K562 (cell line): ENCODE data around the gene TRAPPC4. TPM values are rescaled to one million over a fixed set of nuclear protein-coding genes. Genes with fewer than 3 reads are reported as not detected.

ENCODE experiments used
- GABPA ChIP-seq: fragments of 200-800 bp; sonication (Bioruptor generic); conservative IDR thresholded peaks from 2 replicates; pipeline ENCODE4 v1.6.1; 2016; ENCODE audit warnings: low read depth, missing genetic modification characterization, missing compliant biosample characterization
- IFI16 ChIP-seq: fragments of 250-450 bp; sonication (Bioruptor Pico); IDR thresholded peaks from 2 replicates; pipeline ENCODE4 v2.1.2; 2022; ENCODE audit warnings: mild to moderate bottlenecking, inconsistent platforms
- KDM2B ChIP-seq: fragments of 250-450 bp; sonication (Bioruptor Pico); IDR thresholded peaks from 2 replicates; pipeline ENCODE4 v1.8.0; 2021; ENCODE audit warnings: mild to moderate bottlenecking, moderate library complexity
- MTA1 ChIP-seq: fragments of 450-650 bp; IDR thresholded peaks from 2 replicates; pipeline ENCODE4 v1.6.1; 2017; ENCODE audit warnings: borderline replicate concordance
- RBM17 ChIP-seq: fragments of 200-400 bp; formaldehyde crosslinking; IDR thresholded peaks from 2 replicates; pipeline ENCODE4 v1.6.1; 2017; ENCODE audit warnings: low read depth, mild to moderate bottlenecking, low read length, borderline replicate concordance
- TEAD4 ChIP-seq, 2 experiments: sonication (generic) in 1 of 2; formaldehyde crosslinking in 1 of 2; IDR thresholded peaks; 2 replicates each; pipeline versions ENCODE4 v1.6.1 to v1.8.0; 2012 to 2022; ENCODE audit warnings: borderline replicate concordance in 1 of 2, inconsistent platforms in 1 of 2, low read length in 1 of 2, mild to moderate bottlenecking in 1 of 2, missing genetic modification reagents in 1 of 2
- U2AF2 ChIP-seq: fragments of 200-400 bp; formaldehyde crosslinking; optimal IDR thresholded peaks from 2 replicates; pipeline ENCODE3; 2017; ENCODE audit warnings: low read depth, mild to moderate bottlenecking, low read length
- ZNF76 ChIP-seq: fragments of 250-450 bp; sonication (Bioruptor Pico); IDR thresholded peaks from 2 replicates; pipeline ENCODE4 v1.4.0; 2020; ENCODE audit warnings: mild to moderate bottlenecking, moderate library complexity, borderline replicate concordance
- ZSCAN29 ChIP-seq: fragments of 450-650 bp; IDR thresholded peaks from 2 replicates; pipeline ENCODE4 v1.6.1; 2017
- polyA plus RNA-seq, 8 experiments: library from polyadenylated mRNA; depleted of rRNA in 4 of 8; stranded (reverse) in 5 of 8; unstranded in 3 of 8; fragments of >200 nt; fragmentation: Nextera tagmentation in 2 of 8; fragmentation: Illumina TruSeq in 1 of 8; extraction: Ambion mirVana in 2 of 8; extraction: Trizol in 1 of 8; gene quantifications; 2 replicates each; pipeline versions ENCODE4 v1.2.1 to v1.2.3, GENCODE V29; 2011 to 2014; ENCODE audit warnings: inconsistent platforms in 1 of 8, missing spikeins in 1 of 8
- total RNA-seq, 7 experiments: library from RNA; depleted of rRNA in 6 of 7; stranded (reverse); fragments of >200 nt in 6 of 7; fragmentation: Illumina TruSeq in 2 of 7; extraction: Trizol in 2 of 7; gene quantifications; 2 replicates each; pipeline versions ENCODE4 v1.2.1 to v1.2.3, GENCODE V29; 2011 to 2021; ENCODE audit warnings: low replicate concordance in 1 of 7
- TF ChIP-seq, protein P1 (sequence below), 3 experiments: fragments of 200-800 bp in 1 of 3; fragments of 250-450 bp in 1 of 3; fragments of 450-650 bp in 1 of 3; sonication (Bioruptor Pico) in 1 of 3; sonication (Bioruptor generic) in 1 of 3; formaldehyde crosslinking in 1 of 3; IDR thresholded peaks; 2 replicates each; pipeline versions ENCODE4 v1.6.1 to v1.8.0; 2016 to 2022; ENCODE audit warnings: mild to moderate bottlenecking in 2 of 3, missing genetic modification characterization in 2 of 3, missing compliant biosample characterization in 1 of 3, moderate library complexity in 1 of 3
- TF ChIP-seq, protein P2 (sequence below): sonication (generic); formaldehyde crosslinking; IDR thresholded peaks from 2 replicates; pipeline ENCODE4 v1.9.0; 2022; ENCODE audit warnings: mild to moderate bottlenecking, missing genetic modification reagents
- TF ChIP-seq, protein P3 (sequence below): fragments of 450-650 bp; IDR thresholded peaks from 2 replicates; pipeline ENCODE4 v1.6.1; 2016; ENCODE audit warnings: antibody characterized with exemption
- TF ChIP-seq, protein P4 (sequence below): sonication (generic); formaldehyde crosslinking; IDR thresholded peaks from 2 replicates; pipeline ENCODE4 v1.8.0; 2022; ENCODE audit warnings: missing genetic modification reagents, mild to moderate bottlenecking, borderline replicate concordance
- TF ChIP-seq, protein P5 (sequence below), 2 experiments: fragments of 450-650 bp in 1 of 2; IDR thresholded peaks; 2 replicates each; pipeline ENCODE4 v1.6.1; 2011 to 2017; ENCODE audit warnings: low read depth in 2 of 2, antibody characterized with exemption in 1 of 2, borderline replicate concordance in 1 of 2, low read length in 1 of 2, mild to moderate bottlenecking in 1 of 2, mixed read lengths in 1 of 2; ENCODE audit not compliant: control insufficient read depth in 1 of 2

TRAPPC4 gene
- total and polyA plus RNA-seq, 9 of the 15 experiments (the other 6 are each of a cell fraction or from before 2014, with no cell fraction given), result 121 to 524 (median 142) TPM

DNA sequence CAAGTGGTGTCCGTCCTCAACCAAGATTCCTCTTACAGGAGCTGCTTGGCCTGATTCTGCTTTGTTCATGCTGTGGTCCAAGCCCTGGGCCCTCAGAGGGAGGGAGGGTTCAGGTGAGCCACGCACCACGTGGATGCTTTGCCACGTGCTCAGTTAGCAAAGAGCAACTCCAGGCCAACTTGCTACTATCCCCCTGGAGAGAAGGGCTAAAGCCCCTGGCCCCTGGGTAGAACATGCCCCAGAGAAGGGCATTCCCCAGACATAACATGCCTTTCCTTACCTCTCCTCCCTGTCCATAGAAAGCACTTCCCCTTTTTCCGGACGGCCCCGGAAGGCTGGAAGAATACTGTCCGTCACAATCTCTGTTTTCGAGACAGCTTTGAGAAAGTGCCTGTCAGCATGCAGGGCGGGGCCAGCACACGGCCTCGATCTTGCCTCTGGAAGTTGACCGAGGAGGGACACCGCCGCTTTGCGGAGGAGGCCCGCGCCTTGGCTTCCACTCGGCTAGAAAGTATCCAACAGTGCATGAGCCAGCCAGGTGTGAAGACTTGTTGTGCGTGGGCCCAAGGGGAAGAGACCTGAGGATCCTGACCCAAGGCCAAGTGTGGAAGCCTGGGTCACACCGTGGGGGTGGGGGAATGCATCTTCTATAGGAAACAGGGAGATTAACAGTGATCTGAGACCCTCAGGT lies 38.2 kb upstream of the TRAPPC4 start (continued):
- TF ChIP-seq TEAD4 (IDR thresholded peaks at IDR 0.05; ENCODE audit: low read length) (no peak; the same call in 1 of the 2 replicates), TEAD4 (CRISPR knock-in tag; IDR thresholded peaks at IDR 0.05; ENCODE audit: borderline replicate concordance) (no peak; the same call in 1 of the 2 replicates), ZSCAN29 (no peak), MTA1 (no peak), KDM2B (CRISPR knock-in tag) (no peak), RBM17 (no peak), U2AF2 (no peak), GABPA (peak; percentile 86), IFI16 (CRISPR knock-in tag) (no peak), ZNF76 (CRISPR knock-in tag) (no peak; the same call in 1 of the 2 replicates)
- TF ChIP-seq, protein P1, sequence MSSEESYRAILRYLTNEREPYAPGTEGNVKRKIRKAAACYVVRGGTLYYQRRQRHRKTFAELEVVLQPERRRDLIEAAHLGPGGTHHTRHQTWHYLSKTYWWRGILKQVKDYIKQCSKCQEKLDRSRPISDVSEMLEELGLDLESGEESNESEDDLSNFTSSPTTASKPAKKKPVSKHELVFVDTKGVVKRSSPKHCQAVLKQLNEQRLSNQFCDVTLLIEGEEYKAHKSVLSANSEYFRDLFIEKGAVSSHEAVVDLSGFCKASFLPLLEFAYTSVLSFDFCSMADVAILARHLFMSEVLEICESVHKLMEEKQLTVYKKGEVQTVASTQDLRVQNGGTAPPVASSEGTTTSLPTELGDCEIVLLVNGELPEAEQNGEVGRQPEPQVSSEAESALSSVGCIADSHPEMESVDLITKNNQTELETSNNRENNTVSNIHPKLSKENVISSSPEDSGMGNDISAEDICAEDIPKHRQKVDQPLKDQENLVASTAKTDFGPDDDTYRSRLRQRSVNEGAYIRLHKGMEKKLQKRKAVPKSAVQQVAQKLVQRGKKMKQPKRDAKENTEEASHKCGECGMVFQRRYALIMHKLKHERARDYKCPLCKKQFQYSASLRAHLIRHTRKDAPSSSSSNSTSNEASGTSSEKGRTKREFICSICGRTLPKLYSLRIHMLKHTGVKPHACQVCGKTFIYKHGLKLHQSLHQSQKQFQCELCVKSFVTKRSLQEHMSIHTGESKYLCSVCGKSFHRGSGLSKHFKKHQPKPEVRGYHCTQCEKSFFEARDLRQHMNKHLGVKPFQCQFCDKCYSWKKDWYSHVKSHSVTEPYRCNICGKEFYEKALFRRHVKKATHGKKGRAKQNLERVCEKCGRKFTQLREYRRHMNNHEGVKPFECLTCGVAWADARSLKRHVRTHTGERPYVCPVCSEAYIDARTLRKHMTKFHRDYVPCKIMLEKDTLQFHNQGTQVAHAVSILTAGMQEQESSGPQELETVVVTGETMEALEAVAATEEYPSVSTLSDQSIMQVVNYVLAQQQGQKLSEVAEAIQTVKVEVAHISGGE (CRISPR knock-in tag; IDR thresholded peaks at IDR 0.05), result peak in 1 of 3 experiments; percentile 94; a peak in 2 of 6 replicates
- TF ChIP-seq, protein P2, sequence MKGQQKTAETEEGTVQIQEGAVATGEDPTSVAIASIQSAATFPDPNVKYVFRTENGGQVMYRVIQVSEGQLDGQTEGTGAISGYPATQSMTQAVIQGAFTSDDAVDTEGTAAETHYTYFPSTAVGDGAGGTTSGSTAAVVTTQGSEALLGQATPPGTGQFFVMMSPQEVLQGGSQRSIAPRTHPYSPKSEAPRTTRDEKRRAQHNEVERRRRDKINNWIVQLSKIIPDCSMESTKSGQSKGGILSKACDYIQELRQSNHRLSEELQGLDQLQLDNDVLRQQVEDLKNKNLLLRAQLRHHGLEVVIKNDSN (CRISPR knock-in tag), result peak; percentile 94
- TF ChIP-seq, protein P3, sequence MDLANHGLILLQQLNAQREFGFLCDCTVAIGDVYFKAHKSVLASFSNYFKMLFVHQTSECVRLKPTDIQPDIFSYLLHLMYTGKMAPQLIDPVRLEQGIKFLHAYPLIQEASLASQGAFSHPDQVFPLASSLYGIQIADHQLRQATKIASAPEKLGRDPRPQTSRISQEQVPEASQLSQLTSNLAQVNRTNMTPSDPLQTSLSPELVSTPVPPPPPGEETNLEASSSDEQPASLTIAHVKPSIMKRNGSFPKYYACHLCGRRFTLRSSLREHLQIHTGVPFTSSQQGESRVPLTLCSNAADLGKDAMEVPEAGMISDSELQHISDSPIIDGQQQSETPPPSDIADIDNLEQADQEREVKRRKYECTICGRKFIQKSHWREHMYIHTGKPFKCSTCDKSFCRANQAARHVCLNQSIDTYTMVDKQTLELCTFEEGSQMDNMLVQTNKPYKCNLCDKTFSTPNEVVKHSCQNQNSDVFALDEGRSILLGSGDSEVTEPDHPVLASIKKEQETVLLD, result 0 out of 2 replicates have a peak, but pooled peaks have one; percentile 12
- TF ChIP-seq, protein P4, sequence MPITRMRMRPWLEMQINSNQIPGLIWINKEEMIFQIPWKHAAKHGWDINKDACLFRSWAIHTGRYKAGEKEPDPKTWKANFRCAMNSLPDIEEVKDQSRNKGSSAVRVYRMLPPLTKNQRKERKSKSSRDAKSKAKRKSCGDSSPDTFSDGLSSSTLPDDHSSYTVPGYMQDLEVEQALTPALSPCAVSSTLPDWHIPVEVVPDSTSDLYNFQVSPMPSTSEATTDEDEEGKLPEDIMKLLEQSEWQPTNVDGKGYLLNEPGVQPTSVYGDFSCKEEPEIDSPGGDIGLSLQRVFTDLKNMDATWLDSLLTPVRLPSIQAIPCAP (CRISPR knock-in tag), result no peak
- TF ChIP-seq, protein P5, sequence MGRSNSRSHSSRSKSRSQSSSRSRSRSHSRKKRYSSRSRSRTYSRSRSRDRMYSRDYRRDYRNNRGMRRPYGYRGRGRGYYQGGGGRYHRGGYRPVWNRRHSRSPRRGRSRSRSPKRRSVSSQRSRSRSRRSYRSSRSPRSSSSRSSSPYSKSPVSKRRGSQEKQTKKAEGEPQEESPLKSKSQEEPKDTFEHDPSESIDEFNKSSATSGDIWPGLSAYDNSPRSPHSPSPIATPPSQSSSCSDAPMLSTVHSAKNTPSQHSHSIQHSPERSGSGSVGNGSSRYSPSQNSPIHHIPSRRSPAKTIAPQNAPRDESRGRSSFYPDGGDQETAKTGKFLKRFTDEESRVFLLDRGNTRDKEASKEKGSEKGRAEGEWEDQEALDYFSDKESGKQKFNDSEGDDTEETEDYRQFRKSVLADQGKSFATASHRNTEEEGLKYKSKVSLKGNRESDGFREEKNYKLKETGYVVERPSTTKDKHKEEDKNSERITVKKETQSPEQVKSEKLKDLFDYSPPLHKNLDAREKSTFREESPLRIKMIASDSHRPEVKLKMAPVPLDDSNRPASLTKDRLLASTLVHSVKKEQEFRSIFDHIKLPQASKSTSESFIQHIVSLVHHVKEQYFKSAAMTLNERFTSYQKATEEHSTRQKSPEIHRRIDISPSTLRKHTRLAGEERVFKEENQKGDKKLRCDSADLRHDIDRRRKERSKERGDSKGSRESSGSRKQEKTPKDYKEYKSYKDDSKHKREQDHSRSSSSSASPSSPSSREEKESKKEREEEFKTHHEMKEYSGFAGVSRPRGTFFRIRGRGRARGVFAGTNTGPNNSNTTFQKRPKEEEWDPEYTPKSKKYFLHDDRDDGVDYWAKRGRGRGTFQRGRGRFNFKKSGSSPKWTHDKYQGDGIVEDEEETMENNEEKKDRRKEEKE (IDR thresholded peaks at IDR 0.05; ENCODE audit: borderline replicate concordance in 1 of 2, control insufficient read depth in 1 of 2, low read depth in 2 of 2, low read length in 1 of 2), result 0 out of 4 replicates have a peak, but pooled peaks of 1 of the 2 experiments have one; percentile 40
